ENCODE data around the gene TIMP2.

Gene TIMP2

GRCh38 chr17:78970834-78971755, 45.9 kb upstream of the TIMP2 start:
- DNase-seq (ENCODE audit: low read depth), result peak; percentile 75
- H3K4me3 ChIP-seq (ENCODE audit: low read depth, low read length), result no peak overlapping the region
- TF ChIP-seq MAX (IDR thresholded peaks at IDR 0.05; ENCODE audit: low read depth, low read length), result 0 out of 2 replicates have a peak, but pooled peaks have one; percentile 33
- peak; percentile 81 for TF ChIP-seq CTCF (IDR thresholded peaks at IDR 0.05; ENCODE audit: low read depth, low read length)
- no peak for TF ChIP-seq POLR2A (IDR thresholded peaks at IDR 0.05; ENCODE audit: extremely low read depth, insufficient read length)
- peak; percentile 30; the same call in 1 of the 2 replicates for TF ChIP-seq MYC (IDR thresholded peaks at IDR 0.05; ENCODE audit: low read depth, low read length)

GRCh38 chr17:78969865-78970264, 44.7 kb upstream of the TIMP2 start:
- no peak for DNase-seq (ENCODE audit: low read depth)
- no peak overlapping the region for H3K4me3 ChIP-seq (ENCODE audit: low read depth, low read length)
- TF ChIP-seq MYC (IDR thresholded peaks at IDR 0.05; ENCODE audit: low read depth, low read length), result no peak
- no peak for TF ChIP-seq CTCF (IDR thresholded peaks at IDR 0.05; ENCODE audit: low read depth, low read length)
- TF ChIP-seq POLR2A (IDR thresholded peaks at IDR 0.05; ENCODE audit: extremely low read depth, insufficient read length), result no peak
- no peak for TF ChIP-seq MAX (IDR thresholded peaks at IDR 0.05; ENCODE audit: low read depth, low read length)

- TF ChIP-seq MAX (IDR thresholded peaks at IDR 0.05; ENCODE audit: low read depth, low read length), result no peak
- no peak for TF ChIP-seq CTCF (IDR thresholded peaks at IDR 0.05; ENCODE audit: low read depth, low read length)
- TF ChIP-seq POLR2A (IDR thresholded peaks at IDR 0.05; ENCODE audit: extremely low read depth, insufficient read length), result no peak
- TF ChIP-seq MYC (IDR thresholded peaks at IDR 0.05; ENCODE audit: low read depth, low read length), result no peak
- no peak overlapping the region for H3K4me3 ChIP-seq (ENCODE audit: low read depth, low read length)
- no peak for DNase-seq (ENCODE audit: low read depth)
Measured at GRCh38 chr17:78967782-78968362, 42.7 kb upstream of the TIMP2 start.

- H3K4me3 ChIP-seq (ENCODE audit: low read depth, low read length), result no peak overlapping the region
- TF ChIP-seq MYC (IDR thresholded peaks at IDR 0.05; ENCODE audit: low read depth, low read length) (no peak), MAX (IDR thresholded peaks at IDR 0.05; ENCODE audit: low read depth, low read length) (no peak), POLR2A (IDR thresholded peaks at IDR 0.05; ENCODE audit: extremely low read depth, insufficient read length) (no peak), CTCF (IDR thresholded peaks at IDR 0.05; ENCODE audit: low read depth, low read length) (no peak)
- DNase-seq (ENCODE audit: low read depth), result no peak
Measured at GRCh38 chr17:78966910-78967600, 41.9 kb upstream of the TIMP2 start.

- DNase-seq (ENCODE audit: low read depth), result no peak
- H3K4me3 ChIP-seq (ENCODE audit: low read depth, low read length), result no peak overlapping the region
- TF ChIP-seq MAX (IDR thresholded peaks at IDR 0.05; ENCODE audit: low read depth, low read length) (no peak), POLR2A (IDR thresholded peaks at IDR 0.05; ENCODE audit: extremely low read depth, insufficient read length) (no peak), CTCF (IDR thresholded peaks at IDR 0.05; ENCODE audit: low read depth, low read length) (no peak), MYC (IDR thresholded peaks at IDR 0.05; ENCODE audit: low read depth, low read length) (no peak)
Measured at GRCh38 chr17:78966123-78966813, 41.1 kb upstream of the TIMP2 start.
